ENCODE measurements around the gene BTAF1. TPM values are rescaled to one million over a fixed set of nuclear protein-coding genes. Genes with fewer than 3 reads are reported as not detected.
A peak's percentile ranks its signal among the peaks of the same experiment; 100 is the strongest.

Gene BTAF1
- total RNA-seq, 1 donor from 2014 or later: 29.2 TPM

DNA sequence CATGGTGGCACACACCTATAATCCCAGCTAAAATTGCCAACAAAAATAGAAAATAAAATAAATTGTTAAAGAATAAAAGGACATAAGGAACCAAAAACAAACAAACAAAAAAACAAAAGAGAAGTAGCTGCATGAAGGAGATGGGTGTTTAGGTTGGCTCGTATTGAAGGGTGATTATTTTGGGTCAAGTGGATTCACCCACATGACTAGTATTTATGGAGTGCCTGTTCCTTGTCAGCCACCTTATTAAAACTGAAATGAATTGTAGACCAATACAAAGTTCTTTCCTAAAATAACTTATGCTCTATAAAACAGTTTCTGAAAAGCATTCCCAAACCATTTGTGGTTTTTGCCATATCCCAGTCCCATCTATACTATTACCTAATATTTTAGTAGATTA lies 138.7 kb downstream of the BTAF1 start:
- Mint-ChIP-seq H3K4me1 (ENCODE audit: low read depth, unreplicated experiment) (peaks cover 3% of the 10 kb centered on the region), H3K4me3 (ENCODE audit: unreplicated experiment) (no peak overlapping the region)

DNA sequence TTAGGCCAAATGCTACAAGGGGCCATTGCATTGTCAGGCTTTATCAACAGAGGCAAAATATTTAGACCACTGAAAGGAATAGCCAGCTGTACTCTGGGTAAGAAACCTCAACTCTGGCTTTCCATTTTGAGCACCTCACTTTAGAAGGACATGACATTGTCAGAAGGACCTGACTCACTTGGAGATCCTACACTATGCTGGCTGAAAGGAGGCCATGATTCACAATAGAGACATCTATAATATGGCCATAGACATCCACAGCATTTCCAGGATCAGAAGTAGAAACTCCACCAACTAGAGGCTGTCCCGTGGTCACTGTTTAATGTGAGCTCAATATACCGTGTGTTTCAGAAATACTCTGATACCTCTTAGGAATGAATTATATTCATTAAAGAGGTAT lies 140.9 kb downstream of the BTAF1 start:
- Mint-ChIP-seq H3K36me3 (ENCODE audit: low read depth, unreplicated experiment) (peaks cover 4% of the 10 kb centered on the region), H3K4me1 (ENCODE audit: low read depth, unreplicated experiment) (peaks cover 10% of the 10 kb centered on the region), H3K9me3 (ENCODE audit: unreplicated experiment) (no peaks in the 10 kb centered on the region), H3K27me3 (ENCODE audit: low read depth, unreplicated experiment) (no peaks in the 10 kb centered on the region), H3K27ac (ENCODE audit: unreplicated experiment) (no peak overlapping the region), H3K4me3 (ENCODE audit: unreplicated experiment) (no peak overlapping the region)
- no peak overlapping the region for H2AFZ ChIP-seq (ENCODE audit: low read depth, low read length)
- peak; percentile 17 for DNase-seq (ENCODE audit: low read depth)
- H4K20me1 ChIP-seq (ENCODE audit: insufficient read depth, low read length): no peaks in the 10 kb centered on the region
- H3K27me3 ChIP-seq (ENCODE audit: insufficient read depth, low read length): no peaks in the 10 kb centered on the region
- H3K9ac ChIP-seq (ENCODE audit: low read length): no peak overlapping the region
- no peaks in the 10 kb centered on the region for H3K79me2 ChIP-seq (ENCODE audit: insufficient read depth, low read length)
- no peaks in the 10 kb centered on the region for H3K36me3 ChIP-seq (ENCODE audit: insufficient read depth, low read length)
- H3K4me1 ChIP-seq (ENCODE audit: insufficient read depth, low read length): no peaks in the 10 kb centered on the region
- no peak overlapping the region for H3K27ac ChIP-seq (ENCODE audit: low read depth, low read length)
- H3K4me2 ChIP-seq (ENCODE audit: low read length): no peak overlapping the region
- H3K4me3 ChIP-seq (ENCODE audit: insufficient read depth, low read depth, low read length): no peak overlapping the region
- no peak for TF ChIP-seq EZH2 (IDR thresholded peaks at IDR 0.05; ENCODE audit: insufficient read depth, low read length)
- TF ChIP-seq, protein P1, sequence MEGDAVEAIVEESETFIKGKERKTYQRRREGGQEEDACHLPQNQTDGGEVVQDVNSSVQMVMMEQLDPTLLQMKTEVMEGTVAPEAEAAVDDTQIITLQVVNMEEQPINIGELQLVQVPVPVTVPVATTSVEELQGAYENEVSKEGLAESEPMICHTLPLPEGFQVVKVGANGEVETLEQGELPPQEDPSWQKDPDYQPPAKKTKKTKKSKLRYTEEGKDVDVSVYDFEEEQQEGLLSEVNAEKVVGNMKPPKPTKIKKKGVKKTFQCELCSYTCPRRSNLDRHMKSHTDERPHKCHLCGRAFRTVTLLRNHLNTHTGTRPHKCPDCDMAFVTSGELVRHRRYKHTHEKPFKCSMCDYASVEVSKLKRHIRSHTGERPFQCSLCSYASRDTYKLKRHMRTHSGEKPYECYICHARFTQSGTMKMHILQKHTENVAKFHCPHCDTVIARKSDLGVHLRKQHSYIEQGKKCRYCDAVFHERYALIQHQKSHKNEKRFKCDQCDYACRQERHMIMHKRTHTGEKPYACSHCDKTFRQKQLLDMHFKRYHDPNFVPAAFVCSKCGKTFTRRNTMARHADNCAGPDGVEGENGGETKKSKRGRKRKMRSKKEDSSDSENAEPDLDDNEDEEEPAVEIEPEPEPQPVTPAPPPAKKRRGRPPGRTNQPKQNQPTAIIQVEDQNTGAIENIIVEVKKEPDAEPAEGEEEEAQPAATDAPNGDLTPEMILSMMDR (IDR thresholded peaks at IDR 0.05; ENCODE audit: insufficient read depth, low read depth, low read length): no peak
- peak; percentile 17 for FAIRE-seq
- H3K9me3 ChIP-seq (ENCODE audit: insufficient read depth, low read depth, low read length): no peaks in the 10 kb centered on the region

More for the DNA sequence above, 138.7 kb downstream of the BTAF1 start:
- H3K9ac ChIP-seq (ENCODE audit: low read length): no peak overlapping the region
- H3K27me3 Mint-ChIP-seq (ENCODE audit: low read depth, unreplicated experiment): no peaks in the 10 kb centered on the region
- H3K4me2 ChIP-seq (ENCODE audit: low read length): no peak overlapping the region
- no peak overlapping the region for H2AFZ ChIP-seq (ENCODE audit: low read depth, low read length)
- FAIRE-seq: no peak
- DNase-seq (ENCODE audit: low read depth): no peak
- TF ChIP-seq, protein P1 (IDR thresholded peaks at IDR 0.05; ENCODE audit: insufficient read depth, low read depth, low read length): no peak
- no peak for TF ChIP-seq EZH2 (IDR thresholded peaks at IDR 0.05; ENCODE audit: insufficient read depth, low read length)
- no peak overlapping the region for H3K27ac Mint-ChIP-seq (ENCODE audit: unreplicated experiment)
- no peaks in the 10 kb centered on the region for H4K20me1 ChIP-seq (ENCODE audit: insufficient read depth, low read length)
- H3K4me1 ChIP-seq (ENCODE audit: insufficient read depth, low read length): no peaks in the 10 kb centered on the region
- H3K9me3 Mint-ChIP-seq (ENCODE audit: unreplicated experiment): no peaks in the 10 kb centered on the region
- no peaks in the 10 kb centered on the region for H3K36me3 ChIP-seq (ENCODE audit: insufficient read depth, low read length)
- H3K9me3 ChIP-seq (ENCODE audit: insufficient read depth, low read depth, low read length): no peaks in the 10 kb centered on the region
- H3K27ac ChIP-seq (ENCODE audit: low read depth, low read length): no peak overlapping the region
- no peaks in the 10 kb centered on the region for H3K79me2 ChIP-seq (ENCODE audit: insufficient read depth, low read length)
- H3K4me3 ChIP-seq (ENCODE audit: insufficient read depth, low read depth, low read length): no peak overlapping the region
- peaks cover 4% of the 10 kb centered on the region for H3K36me3 Mint-ChIP-seq (ENCODE audit: low read depth, unreplicated experiment)
- no peaks in the 10 kb centered on the region for H3K27me3 ChIP-seq (ENCODE audit: insufficient read depth, low read length)

DNA sequence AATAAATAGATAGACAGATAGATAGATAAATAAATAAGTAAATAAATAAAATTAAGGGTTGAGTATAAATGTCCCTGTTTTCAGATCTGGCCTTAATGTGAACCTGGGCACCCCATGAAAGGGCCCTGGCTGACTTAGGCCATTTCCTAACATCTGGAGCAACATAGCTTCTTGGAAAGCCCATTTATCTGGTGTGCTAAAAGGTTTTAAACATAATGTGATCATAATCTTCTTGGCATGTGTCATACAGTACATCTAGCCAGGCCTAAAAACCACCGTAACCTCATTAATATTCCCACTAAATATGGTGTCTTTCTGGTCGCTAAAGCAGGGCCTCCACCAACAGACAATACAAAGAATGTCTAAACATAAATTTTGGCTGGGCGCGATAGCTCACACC lies 142.8 kb downstream of the BTAF1 start:
- Mint-ChIP-seq H3K27ac (ENCODE audit: unreplicated experiment) (no peak overlapping the region), H3K4me3 (ENCODE audit: unreplicated experiment) (no peak overlapping the region), H3K4me1 (ENCODE audit: low read depth, unreplicated experiment) (peaks cover 10% of the 10 kb centered on the region), H3K9me3 (ENCODE audit: unreplicated experiment) (no peaks in the 10 kb centered on the region), H3K27me3 (ENCODE audit: low read depth, unreplicated experiment) (no peaks in the 10 kb centered on the region), H3K36me3 (ENCODE audit: low read depth, unreplicated experiment) (no peaks in the 10 kb centered on the region)
- H3K27ac ChIP-seq (ENCODE audit: low read depth, low read length): no peak overlapping the region
- no peak overlapping the region for H2AFZ ChIP-seq (ENCODE audit: low read depth, low read length)
- no peak overlapping the region for H3K9ac ChIP-seq (ENCODE audit: low read length)
- H3K4me3 ChIP-seq (ENCODE audit: insufficient read depth, low read depth, low read length): no peak overlapping the region
- H4K20me1 ChIP-seq (ENCODE audit: insufficient read depth, low read length): no peaks in the 10 kb centered on the region
- no peaks in the 10 kb centered on the region for H3K27me3 ChIP-seq (ENCODE audit: insufficient read depth, low read length)
- H3K79me2 ChIP-seq (ENCODE audit: insufficient read depth, low read length): no peaks in the 10 kb centered on the region
- DNase-seq (ENCODE audit: low read depth) (no peak), FAIRE-seq (no peak)
- H3K4me2 ChIP-seq (ENCODE audit: low read length): no peak overlapping the region
- no peaks in the 10 kb centered on the region for H3K9me3 ChIP-seq (ENCODE audit: insufficient read depth, low read depth, low read length)
- no peak for TF ChIP-seq EZH2 (IDR thresholded peaks at IDR 0.05; ENCODE audit: insufficient read depth, low read length)
- TF ChIP-seq, protein P1 (IDR thresholded peaks at IDR 0.05; ENCODE audit: insufficient read depth, low read depth, low read length): no peak
- no peaks in the 10 kb centered on the region for H3K36me3 ChIP-seq (ENCODE audit: insufficient read depth, low read length)
- no peaks in the 10 kb centered on the region for H3K4me1 ChIP-seq (ENCODE audit: insufficient read depth, low read length)

All from astrocyte (in vitro differentiated cells and primary cell).